Measurements from ENCODE around the gene TSPYL1. TPM values are rescaled to one million over a fixed set of nuclear protein-coding genes. Genes with fewer than 3 reads are reported as not detected.
"Not testable (repeated sequence)": the region's sequence is repeated elsewhere in the genome, so short reads cannot be mapped to it uniquely, and the experiment has no call there.

TSPYL1 gene
- polyA plus RNA-seq, 1 donor from 2014 or later = 84.8 TPM

DNA sequence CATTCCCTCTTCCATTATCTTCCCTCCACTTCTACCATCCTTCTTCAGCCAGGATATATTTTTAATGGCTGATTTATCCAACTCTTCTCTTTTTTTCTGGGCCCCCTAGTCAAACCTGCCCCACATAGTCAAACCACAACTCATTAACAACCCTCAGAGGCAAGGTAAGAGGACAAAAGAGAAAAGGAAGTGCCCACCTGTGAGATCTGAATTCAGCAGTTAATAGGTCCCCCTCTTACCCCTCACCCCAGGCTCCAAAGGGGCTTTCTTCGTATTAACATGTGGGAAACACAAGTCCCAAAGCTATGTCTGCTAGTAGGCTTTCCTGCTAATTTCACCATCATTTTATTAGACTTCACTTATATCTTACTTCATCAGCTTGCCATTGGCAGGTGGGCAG is 44.1 kb upstream of the TSPYL1 start:
- Histone ChIP-seq H3K9ac (ENCODE audit: low read length) (no peak overlapping the region), H3K9me3 (ENCODE audit: low read length) (no peaks in the 10 kb centered on the region), H3K4me3 (ENCODE audit: low read length) (no peak overlapping the region), H4K20me1 (ENCODE audit: insufficient read depth) (no peaks in the 10 kb centered on the region), H3K36me3 (ENCODE audit: insufficient read depth, low read length) (no peaks in the 10 kb centered on the region), H2AFZ (ENCODE audit: low read depth, low read length) (no peak overlapping the region), H3F3A (ENCODE audit: insufficient read depth, low read length, poor library complexity, severe bottlenecking) (no peaks in the 10 kb centered on the region), H3K27me3 (ENCODE audit: insufficient read depth, low read depth, low read length) (no peaks in the 10 kb centered on the region), H3K4me2 (ENCODE audit: low read length) (no peak overlapping the region), H3K79me2 (replicated peaks; ENCODE audit: insufficient read depth, low read length) (no peaks in the 10 kb centered on the region), H3K27ac (ENCODE audit: low read length) (no peak overlapping the region), H3K9me2 (ENCODE audit: insufficient read depth, low read length) (no peaks in the 10 kb centered on the region)
- TF ChIP-seq TAF1 (IDR thresholded peaks at IDR 0.05; ENCODE audit: low read depth) (no peak), EZH2 (IDR thresholded peaks at IDR 0.05; ENCODE audit: borderline replicate concordance, insufficient read depth, low read length, poor library complexity, severe bottlenecking) (no peak), POLR2AphosphoS5 (IDR thresholded peaks at IDR 0.05) (no peak), EP300 (conservative IDR thresholded peaks at IDR 0.05; ENCODE audit: poor library complexity, severe bottlenecking) (no peak), SMC3 (conservative IDR thresholded peaks at IDR 0.05; ENCODE audit: poor library complexity) (no peak), MXI1 (conservative IDR thresholded peaks at IDR 0.05; ENCODE audit: poor library complexity, severe bottlenecking) (no peak), RAD21 (conservative IDR thresholded peaks at IDR 0.05) (no peak)
- TF ChIP-seq, protein P1, sequence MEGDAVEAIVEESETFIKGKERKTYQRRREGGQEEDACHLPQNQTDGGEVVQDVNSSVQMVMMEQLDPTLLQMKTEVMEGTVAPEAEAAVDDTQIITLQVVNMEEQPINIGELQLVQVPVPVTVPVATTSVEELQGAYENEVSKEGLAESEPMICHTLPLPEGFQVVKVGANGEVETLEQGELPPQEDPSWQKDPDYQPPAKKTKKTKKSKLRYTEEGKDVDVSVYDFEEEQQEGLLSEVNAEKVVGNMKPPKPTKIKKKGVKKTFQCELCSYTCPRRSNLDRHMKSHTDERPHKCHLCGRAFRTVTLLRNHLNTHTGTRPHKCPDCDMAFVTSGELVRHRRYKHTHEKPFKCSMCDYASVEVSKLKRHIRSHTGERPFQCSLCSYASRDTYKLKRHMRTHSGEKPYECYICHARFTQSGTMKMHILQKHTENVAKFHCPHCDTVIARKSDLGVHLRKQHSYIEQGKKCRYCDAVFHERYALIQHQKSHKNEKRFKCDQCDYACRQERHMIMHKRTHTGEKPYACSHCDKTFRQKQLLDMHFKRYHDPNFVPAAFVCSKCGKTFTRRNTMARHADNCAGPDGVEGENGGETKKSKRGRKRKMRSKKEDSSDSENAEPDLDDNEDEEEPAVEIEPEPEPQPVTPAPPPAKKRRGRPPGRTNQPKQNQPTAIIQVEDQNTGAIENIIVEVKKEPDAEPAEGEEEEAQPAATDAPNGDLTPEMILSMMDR (IDR thresholded peaks at IDR 0.05; ENCODE audit: poor library complexity, severe bottlenecking) = no peak
- TF ChIP-seq, protein P2, sequence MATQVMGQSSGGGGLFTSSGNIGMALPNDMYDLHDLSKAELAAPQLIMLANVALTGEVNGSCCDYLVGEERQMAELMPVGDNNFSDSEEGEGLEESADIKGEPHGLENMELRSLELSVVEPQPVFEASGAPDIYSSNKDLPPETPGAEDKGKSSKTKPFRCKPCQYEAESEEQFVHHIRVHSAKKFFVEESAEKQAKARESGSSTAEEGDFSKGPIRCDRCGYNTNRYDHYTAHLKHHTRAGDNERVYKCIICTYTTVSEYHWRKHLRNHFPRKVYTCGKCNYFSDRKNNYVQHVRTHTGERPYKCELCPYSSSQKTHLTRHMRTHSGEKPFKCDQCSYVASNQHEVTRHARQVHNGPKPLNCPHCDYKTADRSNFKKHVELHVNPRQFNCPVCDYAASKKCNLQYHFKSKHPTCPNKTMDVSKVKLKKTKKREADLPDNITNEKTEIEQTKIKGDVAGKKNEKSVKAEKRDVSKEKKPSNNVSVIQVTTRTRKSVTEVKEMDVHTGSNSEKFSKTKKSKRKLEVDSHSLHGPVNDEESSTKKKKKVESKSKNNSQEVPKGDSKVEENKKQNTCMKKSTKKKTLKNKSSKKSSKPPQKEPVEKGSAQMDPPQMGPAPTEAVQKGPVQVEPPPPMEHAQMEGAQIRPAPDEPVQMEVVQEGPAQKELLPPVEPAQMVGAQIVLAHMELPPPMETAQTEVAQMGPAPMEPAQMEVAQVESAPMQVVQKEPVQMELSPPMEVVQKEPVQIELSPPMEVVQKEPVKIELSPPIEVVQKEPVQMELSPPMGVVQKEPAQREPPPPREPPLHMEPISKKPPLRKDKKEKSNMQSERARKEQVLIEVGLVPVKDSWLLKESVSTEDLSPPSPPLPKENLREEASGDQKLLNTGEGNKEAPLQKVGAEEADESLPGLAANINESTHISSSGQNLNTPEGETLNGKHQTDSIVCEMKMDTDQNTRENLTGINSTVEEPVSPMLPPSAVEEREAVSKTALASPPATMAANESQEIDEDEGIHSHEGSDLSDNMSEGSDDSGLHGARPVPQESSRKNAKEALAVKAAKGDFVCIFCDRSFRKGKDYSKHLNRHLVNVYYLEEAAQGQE (IDR thresholded peaks at IDR 0.05; ENCODE audit: borderline replicate concordance) = no peak

DNA sequence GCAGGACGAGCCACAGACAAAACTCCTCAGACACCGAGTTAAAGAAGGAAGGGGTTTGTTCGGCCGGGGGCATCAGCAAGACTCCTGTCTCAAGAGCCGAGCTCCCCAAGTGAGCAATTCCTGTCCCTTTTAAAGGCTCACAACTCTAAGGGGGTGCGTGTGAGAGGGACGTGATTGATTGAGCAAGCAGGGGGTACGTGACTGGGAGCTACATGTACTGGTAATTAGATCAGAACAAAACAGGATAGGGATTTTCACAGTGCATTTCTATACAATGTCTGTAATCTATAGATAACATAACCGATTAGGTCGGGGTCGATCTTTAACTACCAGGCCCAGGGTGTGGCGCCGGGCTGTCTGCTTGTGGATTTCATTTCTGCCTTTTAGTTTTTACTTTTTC is 42.2 kb upstream of the TSPYL1 start:
- not testable (repeated sequence) for H3K79me2 ChIP-seq (replicated peaks; ENCODE audit: insufficient read depth, low read length); H3K27ac ChIP-seq (ENCODE audit: low read length); H3K4me2 ChIP-seq (ENCODE audit: low read length); H3K36me3 ChIP-seq (ENCODE audit: insufficient read depth, low read length); H3F3A ChIP-seq (ENCODE audit: insufficient read depth, low read length, poor library complexity, severe bottlenecking); H3K27me3 ChIP-seq (ENCODE audit: insufficient read depth, low read depth, low read length); H2AFZ ChIP-seq (ENCODE audit: low read depth, low read length); H3K9me2 ChIP-seq (ENCODE audit: insufficient read depth, low read length); H3K9ac ChIP-seq (ENCODE audit: low read length); H3K4me3 ChIP-seq (ENCODE audit: low read length); H3K9me3 ChIP-seq (ENCODE audit: low read length); H4K20me1 ChIP-seq (ENCODE audit: insufficient read depth)
